ENCODE results near the gene FOXRED1.

FOXRED1 gene

DNA sequence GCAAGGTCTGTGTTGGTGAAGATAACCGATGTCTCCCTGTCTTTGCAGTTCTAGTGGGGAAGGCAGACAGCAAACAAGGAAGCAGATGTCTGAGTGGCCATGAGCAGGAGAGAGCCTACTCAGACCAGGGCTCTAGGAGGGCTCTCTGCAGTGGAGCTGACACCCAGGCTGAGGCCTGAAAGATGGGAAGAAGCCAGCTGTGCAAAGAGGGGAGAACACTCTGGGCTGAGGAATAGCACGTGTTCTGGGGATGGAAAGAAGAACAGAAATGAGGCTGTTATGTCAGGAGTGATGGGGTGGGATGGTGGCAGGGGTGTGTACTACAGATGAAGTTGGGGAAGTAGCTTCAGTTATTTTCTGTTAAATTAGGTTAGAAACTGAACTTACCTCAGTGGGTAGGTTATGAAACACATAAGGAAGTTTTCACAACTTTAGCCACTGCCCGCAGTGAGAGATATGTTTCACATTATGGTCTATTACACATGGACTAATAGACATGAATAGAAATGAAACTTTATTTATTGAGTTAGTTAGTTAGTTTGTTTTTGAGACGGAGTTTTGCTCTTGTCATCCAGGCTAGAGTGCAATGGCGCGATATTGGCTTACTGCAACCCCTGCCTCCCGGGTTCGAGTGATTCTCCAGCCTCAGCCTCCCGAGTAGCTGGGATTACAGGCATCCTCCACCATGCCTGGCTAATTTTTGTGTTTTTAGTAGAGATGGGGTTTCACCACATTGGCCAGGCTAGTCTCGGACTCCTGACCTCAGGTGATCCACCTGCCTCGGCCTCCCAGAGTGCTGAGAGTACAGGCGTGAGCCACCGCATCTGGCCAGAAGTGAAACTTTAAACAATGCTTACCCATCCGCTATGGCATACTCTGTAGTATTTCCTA, 42.7 kb downstream of the FOXRED1 start:
- Histone ChIP-seq H2AFZ (ENCODE audit: low read length) (no peak overlapping the region), H3K4me1 (ENCODE audit: insufficient read depth, low read length, severe bottlenecking) (peaks cover under 1% of the 10 kb centered on the region), H3K4me2 (ENCODE audit: low read length) (no peak overlapping the region), H4K20me1 (ENCODE audit: insufficient read depth, low read length) (no peaks in the 10 kb centered on the region), H3K79me2 (ENCODE audit: insufficient read depth, low read length) (no peaks in the 10 kb centered on the region), H3K4me3 (ENCODE audit: low read depth, low read length, poor library complexity, severe bottlenecking) (no peak overlapping the region), H3K9me2 (ENCODE audit: low read depth, low read length) (no peaks in the 10 kb centered on the region), H3K36me3 (ENCODE audit: insufficient read depth, low read length) (peaks cover 72% of the 10 kb centered on the region), H3K9me3 (ENCODE audit: low read length) (no peaks in the 10 kb centered on the region), H3K27me3 (ENCODE audit: insufficient read depth, low read length) (no peaks in the 10 kb centered on the region), H3K9ac (ENCODE audit: low read length) (no peak overlapping the region), H3K27ac (ENCODE audit: low read depth, low read length, poor library complexity, severe bottlenecking) (no peak overlapping the region), H3F3A (ENCODE audit: insufficient read depth, low read length) (no peaks in the 10 kb centered on the region)
- no peak for TF ChIP-seq EZH2 (IDR thresholded peaks at IDR 0.05; ENCODE audit: borderline replicate concordance, low read length)

DNA sequence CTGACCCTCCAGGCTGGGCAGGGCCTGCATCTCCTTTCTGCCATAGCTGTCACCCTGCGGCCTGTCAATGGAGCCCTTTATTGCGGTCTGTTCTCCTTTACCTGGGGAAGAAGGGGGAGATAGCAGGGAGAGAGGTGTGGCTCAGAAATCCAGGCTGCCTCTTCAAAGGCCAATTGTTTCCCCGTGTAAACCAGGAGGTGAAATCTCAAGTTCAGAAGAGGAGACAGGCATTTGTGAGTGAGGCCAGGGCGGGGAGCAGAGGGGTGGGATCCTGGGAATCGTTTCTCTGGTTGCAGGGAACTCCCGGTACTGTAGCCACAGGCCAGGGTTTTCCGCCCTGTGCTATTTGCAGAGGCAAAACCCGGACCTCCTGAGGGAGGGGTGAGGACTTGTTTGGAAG, 44.0 kb downstream of the FOXRED1 start:
- Histone ChIP-seq H3K4me3 (ENCODE audit: low read depth, low read length, poor library complexity, severe bottlenecking) (no peak overlapping the region), H3K4me2 (ENCODE audit: low read length) (no peak overlapping the region), H3K79me2 (ENCODE audit: insufficient read depth, low read length) (no peaks in the 10 kb centered on the region), H3K9me3 (ENCODE audit: low read length) (no peaks in the 10 kb centered on the region), H3K27ac (ENCODE audit: low read depth, low read length, poor library complexity, severe bottlenecking) (no peak overlapping the region), H2AFZ (ENCODE audit: low read length) (no peak overlapping the region), H3K36me3 (ENCODE audit: insufficient read depth, low read length) (peaks cover 67% of the 10 kb centered on the region), H4K20me1 (ENCODE audit: insufficient read depth, low read length) (no peaks in the 10 kb centered on the region), H3K4me1 (ENCODE audit: insufficient read depth, low read length, severe bottlenecking) (peaks cover under 1% of the 10 kb centered on the region), H3F3A (ENCODE audit: insufficient read depth, low read length) (no peaks in the 10 kb centered on the region), H3K9me2 (ENCODE audit: low read depth, low read length) (no peaks in the 10 kb centered on the region), H3K9ac (ENCODE audit: low read length) (no peak overlapping the region), H3K27me3 (ENCODE audit: insufficient read depth, low read length) (no peaks in the 10 kb centered on the region)
- TF ChIP-seq, protein P1, sequence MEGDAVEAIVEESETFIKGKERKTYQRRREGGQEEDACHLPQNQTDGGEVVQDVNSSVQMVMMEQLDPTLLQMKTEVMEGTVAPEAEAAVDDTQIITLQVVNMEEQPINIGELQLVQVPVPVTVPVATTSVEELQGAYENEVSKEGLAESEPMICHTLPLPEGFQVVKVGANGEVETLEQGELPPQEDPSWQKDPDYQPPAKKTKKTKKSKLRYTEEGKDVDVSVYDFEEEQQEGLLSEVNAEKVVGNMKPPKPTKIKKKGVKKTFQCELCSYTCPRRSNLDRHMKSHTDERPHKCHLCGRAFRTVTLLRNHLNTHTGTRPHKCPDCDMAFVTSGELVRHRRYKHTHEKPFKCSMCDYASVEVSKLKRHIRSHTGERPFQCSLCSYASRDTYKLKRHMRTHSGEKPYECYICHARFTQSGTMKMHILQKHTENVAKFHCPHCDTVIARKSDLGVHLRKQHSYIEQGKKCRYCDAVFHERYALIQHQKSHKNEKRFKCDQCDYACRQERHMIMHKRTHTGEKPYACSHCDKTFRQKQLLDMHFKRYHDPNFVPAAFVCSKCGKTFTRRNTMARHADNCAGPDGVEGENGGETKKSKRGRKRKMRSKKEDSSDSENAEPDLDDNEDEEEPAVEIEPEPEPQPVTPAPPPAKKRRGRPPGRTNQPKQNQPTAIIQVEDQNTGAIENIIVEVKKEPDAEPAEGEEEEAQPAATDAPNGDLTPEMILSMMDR (IDR thresholded peaks at IDR 0.05; ENCODE audit: low read length) = no peak
- no peak for TF ChIP-seq EZH2 (IDR thresholded peaks at IDR 0.05; ENCODE audit: borderline replicate concordance, low read length)

DNA sequence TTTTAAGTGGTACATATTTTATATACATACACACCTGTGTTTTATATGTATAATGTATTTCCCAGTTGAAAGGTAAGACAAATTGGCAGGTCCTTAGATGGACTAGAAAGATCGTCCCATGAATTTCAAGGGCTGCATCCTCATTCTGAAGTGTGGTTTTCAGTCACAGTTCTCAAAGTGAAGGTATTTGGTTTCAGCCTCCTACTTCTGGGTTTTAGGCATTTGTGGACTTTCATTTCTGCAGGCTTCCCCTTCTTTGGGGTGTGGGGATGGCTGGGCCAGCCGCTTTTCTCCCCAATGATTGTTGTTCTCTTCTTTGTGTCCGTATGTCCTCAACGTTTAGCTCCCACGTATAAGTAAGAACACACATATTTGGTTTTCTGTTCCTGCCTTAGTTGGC, 44.9 kb downstream of the FOXRED1 start:
- no peak overlapping the region for H3K4me3 ChIP-seq (ENCODE audit: low read depth, low read length, poor library complexity, severe bottlenecking)
- TF ChIP-seq, protein P1 (IDR thresholded peaks at IDR 0.05; ENCODE audit: low read length) = no peak
- TF ChIP-seq EZH2 (IDR thresholded peaks at IDR 0.05; ENCODE audit: borderline replicate concordance, low read length) = no peak
- no peak overlapping the region for H2AFZ ChIP-seq (ENCODE audit: low read length)
- H3K9me2 ChIP-seq (ENCODE audit: low read depth, low read length) = no peaks in the 10 kb centered on the region
- H3K79me2 ChIP-seq (ENCODE audit: insufficient read depth, low read length) = no peaks in the 10 kb centered on the region
- H3F3A ChIP-seq (ENCODE audit: insufficient read depth, low read length) = no peaks in the 10 kb centered on the region
- no peaks in the 10 kb centered on the region for H4K20me1 ChIP-seq (ENCODE audit: insufficient read depth, low read length)
- H3K9ac ChIP-seq (ENCODE audit: low read length) = no peak overlapping the region
- H3K4me2 ChIP-seq (ENCODE audit: low read length) = no peak overlapping the region
- peaks cover 9% of the 10 kb centered on the region for H3K4me1 ChIP-seq (ENCODE audit: insufficient read depth, low read length, severe bottlenecking)
- H3K36me3 ChIP-seq (ENCODE audit: insufficient read depth, low read length) = peaks cover 63% of the 10 kb centered on the region
- no peak overlapping the region for H3K27ac ChIP-seq (ENCODE audit: low read depth, low read length, poor library complexity, severe bottlenecking)
- H3K27me3 ChIP-seq (ENCODE audit: insufficient read depth, low read length) = no peaks in the 10 kb centered on the region
- H3K9me3 ChIP-seq (ENCODE audit: low read length) = no peaks in the 10 kb centered on the region

DNA sequence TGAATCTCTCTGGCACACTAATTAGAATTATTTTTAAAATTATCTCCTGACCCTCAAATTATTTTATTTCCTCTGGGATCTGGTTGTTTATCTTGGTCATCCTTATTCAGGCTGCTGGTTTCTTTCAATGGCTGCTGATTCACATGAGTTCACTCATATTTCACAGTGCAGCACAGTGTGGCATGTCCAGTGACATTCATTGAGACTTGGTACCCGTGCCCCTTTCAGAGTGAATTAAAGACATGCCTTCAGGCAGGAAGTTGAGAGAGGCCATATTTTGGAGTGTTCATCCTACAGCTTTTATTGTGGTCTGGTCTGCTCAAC, 48.4 kb downstream of the FOXRED1 start:
- TF ChIP-seq EZH2 (IDR thresholded peaks at IDR 0.05; ENCODE audit: borderline replicate concordance, low read length) = no peak
- TF ChIP-seq, protein P1 (IDR thresholded peaks at IDR 0.05; ENCODE audit: low read length) = no peak
- Histone ChIP-seq H3K27ac (ENCODE audit: low read depth, low read length, poor library complexity, severe bottlenecking) (no peak overlapping the region), H4K20me1 (ENCODE audit: insufficient read depth, low read length) (no peaks in the 10 kb centered on the region), H3K4me2 (ENCODE audit: low read length) (no peak overlapping the region), H3F3A (ENCODE audit: insufficient read depth, low read length) (no peaks in the 10 kb centered on the region), H3K36me3 (ENCODE audit: insufficient read depth, low read length) (peaks cover 47% of the 10 kb centered on the region), H3K9me3 (ENCODE audit: low read length) (no peaks in the 10 kb centered on the region), H3K9me2 (ENCODE audit: low read depth, low read length) (no peaks in the 10 kb centered on the region), H3K27me3 (ENCODE audit: insufficient read depth, low read length) (no peaks in the 10 kb centered on the region), H2AFZ (ENCODE audit: low read length) (no peak overlapping the region), H3K79me2 (ENCODE audit: insufficient read depth, low read length) (no peaks in the 10 kb centered on the region), H3K4me1 (ENCODE audit: insufficient read depth, low read length, severe bottlenecking) (peaks cover 11% of the 10 kb centered on the region), H3K9ac (ENCODE audit: low read length) (no peak overlapping the region), H3K4me3 (ENCODE audit: low read depth, low read length, poor library complexity, severe bottlenecking) (no peak overlapping the region)

All from OCI-LY1 (cell line).